ENCODE results near the gene TJP1.

The TJP1 gene

DNA sequence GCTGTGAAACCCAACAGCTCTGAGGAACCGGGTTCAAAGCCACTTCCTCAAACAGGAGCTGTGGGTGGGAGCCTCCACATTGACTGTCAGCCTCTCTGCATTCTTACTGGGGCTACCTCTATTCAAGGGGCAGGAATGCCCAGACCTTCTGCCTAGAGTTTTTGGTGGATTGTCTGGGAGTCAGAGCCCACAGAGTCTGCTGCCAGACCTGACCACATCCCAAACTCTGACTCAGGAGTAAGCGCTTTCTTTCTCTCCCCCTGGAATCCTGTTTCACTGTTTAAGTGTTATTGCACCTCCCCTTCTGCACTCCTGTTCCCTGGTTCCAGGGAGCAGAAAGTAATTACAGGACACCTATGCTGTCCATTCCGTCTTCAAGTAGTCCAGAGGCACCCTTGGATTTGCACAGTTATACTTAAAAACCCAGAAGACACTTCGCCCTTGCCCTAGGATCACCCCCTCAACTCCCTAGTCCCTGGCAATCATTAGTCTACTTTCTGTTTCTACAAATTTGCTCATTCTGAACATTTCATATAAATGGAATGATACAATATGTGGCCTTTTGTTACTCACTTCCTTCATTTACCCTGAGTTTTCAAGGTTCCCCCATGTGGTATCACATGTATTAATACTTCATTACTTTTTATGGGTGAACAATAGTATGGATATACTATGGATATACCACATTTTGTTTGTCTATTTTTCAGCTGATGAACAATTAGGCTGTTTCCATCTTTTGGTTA is 37.9 kb upstream of the TJP1 start:
- no peak for FAIRE-seq
- TF ChIP-seq TAF1 (IDR thresholded peaks at IDR 0.05; ENCODE audit: low read depth, low read length) (no peak), POLR2AphosphoS5 (IDR thresholded peaks at IDR 0.05; ENCODE audit: low read depth, low read length) (no peak), PAX5 (IDR thresholded peaks at IDR 0.05; ENCODE audit: insufficient read depth, low read length, severe bottlenecking) (no peak), POU2F2 (IDR thresholded peaks at IDR 0.05; ENCODE audit: low read depth, low read length) (no peak), POLR2A (IDR thresholded peaks at IDR 0.05; ENCODE audit: low read depth, low read length) (no peak), SPI1 (IDR thresholded peaks at IDR 0.05; ENCODE audit: low read depth, low read length) (no peak)
- no peak for DNase-seq (ENCODE audit: insufficient read length, low spot score)

- TF ChIP-seq POLR2A (IDR thresholded peaks at IDR 0.05; ENCODE audit: low read depth, low read length): no peak
- TF ChIP-seq PAX5 (IDR thresholded peaks at IDR 0.05; ENCODE audit: insufficient read depth, low read length, severe bottlenecking): no peak
- TF ChIP-seq SPI1 (IDR thresholded peaks at IDR 0.05; ENCODE audit: low read depth, low read length): no peak
- no peak for TF ChIP-seq TAF1 (IDR thresholded peaks at IDR 0.05; ENCODE audit: low read depth, low read length)
- TF ChIP-seq POU2F2 (IDR thresholded peaks at IDR 0.05; ENCODE audit: low read depth, low read length): no peak
- TF ChIP-seq POLR2AphosphoS5 (IDR thresholded peaks at IDR 0.05; ENCODE audit: low read depth, low read length): no peak
- no peak for FAIRE-seq
- DNase-seq (ENCODE audit: insufficient read length, low spot score): no peak
Measured at GRCh38 chr15:29859293-29859692, 37.0 kb upstream of the TJP1 start.

DNA sequence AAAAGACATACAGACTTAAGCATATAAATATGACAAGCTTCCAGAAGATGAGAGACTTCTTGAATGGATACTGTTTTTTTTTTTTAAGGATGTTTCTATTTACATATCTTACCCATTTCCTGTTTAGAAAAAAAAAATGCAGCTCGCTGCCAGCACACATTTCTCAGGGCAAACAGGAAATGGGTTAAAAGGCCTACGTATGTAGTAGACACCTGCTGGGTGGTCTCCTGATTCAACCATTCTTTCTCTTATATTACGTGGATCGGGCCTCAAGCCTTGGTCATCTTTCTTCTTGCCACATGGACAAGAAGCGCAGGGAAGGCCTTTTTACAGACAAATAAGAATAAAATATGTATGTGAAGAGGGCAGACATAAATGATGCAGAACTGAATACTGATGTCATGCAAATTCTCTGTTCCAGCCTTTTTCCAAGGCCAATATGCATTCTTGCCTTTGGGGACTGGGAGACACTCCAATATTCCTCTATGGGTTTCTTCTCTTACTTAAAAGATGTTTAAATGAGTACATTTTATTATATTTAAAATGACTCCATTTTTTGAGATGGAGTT is 35.0 kb upstream of the TJP1 start:
- no peak for DNase-seq (ENCODE audit: insufficient read length, low spot score)

DNA sequence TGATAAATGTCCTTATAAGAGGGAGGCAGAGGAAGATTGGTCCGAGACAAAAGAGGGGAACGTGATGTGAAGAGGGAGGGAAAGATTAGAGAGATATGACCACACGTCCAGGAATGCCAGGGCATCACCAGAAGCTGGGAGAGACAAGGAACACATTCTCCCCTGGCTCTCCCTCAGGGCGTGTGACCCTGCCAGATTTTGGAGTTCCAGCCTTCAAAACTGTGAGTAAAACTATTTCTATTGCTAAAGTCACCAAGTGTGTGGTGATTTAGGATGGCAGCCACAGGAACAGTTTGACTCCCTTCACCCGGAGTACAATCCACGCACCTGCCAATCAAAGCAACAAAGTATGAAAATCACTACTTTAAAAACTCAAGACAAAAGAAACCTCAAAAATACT is 32.1 kb upstream of the TJP1 start:
- no peak for DNase-seq (ENCODE audit: insufficient read length, low spot score)
- FAIRE-seq: no peak
- TF ChIP-seq POLR2A (IDR thresholded peaks at IDR 0.05; ENCODE audit: low read depth, low read length) (no peak), SPI1 (IDR thresholded peaks at IDR 0.05; ENCODE audit: low read depth, low read length) (no peak), PAX5 (IDR thresholded peaks at IDR 0.05; ENCODE audit: insufficient read depth, low read length, severe bottlenecking) (no peak), POLR2AphosphoS5 (IDR thresholded peaks at IDR 0.05; ENCODE audit: low read depth, low read length) (no peak), POU2F2 (IDR thresholded peaks at IDR 0.05; ENCODE audit: low read depth, low read length) (no peak), TAF1 (IDR thresholded peaks at IDR 0.05; ENCODE audit: low read depth, low read length) (no peak)

More for the DNA sequence above, 35.0 kb upstream of the TJP1 start:
- TF ChIP-seq POLR2A (IDR thresholded peaks at IDR 0.05; ENCODE audit: low read depth, low read length): no peak
- TF ChIP-seq PAX5 (IDR thresholded peaks at IDR 0.05; ENCODE audit: insufficient read depth, low read length, severe bottlenecking): no peak
- TF ChIP-seq TAF1 (IDR thresholded peaks at IDR 0.05; ENCODE audit: low read depth, low read length): no peak
- no peak for TF ChIP-seq SPI1 (IDR thresholded peaks at IDR 0.05; ENCODE audit: low read depth, low read length)
- TF ChIP-seq POLR2AphosphoS5 (IDR thresholded peaks at IDR 0.05; ENCODE audit: low read depth, low read length): no peak
- TF ChIP-seq POU2F2 (IDR thresholded peaks at IDR 0.05; ENCODE audit: low read depth, low read length): no peak
- no peak for FAIRE-seq

GRCh38 chr15:29853211-29853987 is 31.1 kb upstream of the TJP1 start:
- FAIRE-seq (no peak), DNase-seq (ENCODE audit: insufficient read length, low spot score) (no peak)
- TF ChIP-seq POLR2A (IDR thresholded peaks at IDR 0.05; ENCODE audit: low read depth, low read length) (no peak), TAF1 (IDR thresholded peaks at IDR 0.05; ENCODE audit: low read depth, low read length) (no peak), POU2F2 (IDR thresholded peaks at IDR 0.05; ENCODE audit: low read depth, low read length) (no peak), SPI1 (IDR thresholded peaks at IDR 0.05; ENCODE audit: low read depth, low read length) (no peak), PAX5 (IDR thresholded peaks at IDR 0.05; ENCODE audit: insufficient read depth, low read length, severe bottlenecking) (no peak)

GRCh38 chr15:29852201-29852600 is 29.9 kb upstream of the TJP1 start:
- DNase-seq (ENCODE audit: insufficient read length, low spot score) (no peak), FAIRE-seq (no peak)
- TF ChIP-seq POU2F2 (IDR thresholded peaks at IDR 0.05; ENCODE audit: low read depth, low read length): no peak
- no peak for TF ChIP-seq SPI1 (IDR thresholded peaks at IDR 0.05; ENCODE audit: low read depth, low read length)
- TF ChIP-seq POLR2A (IDR thresholded peaks at IDR 0.05; ENCODE audit: low read depth, low read length): no peak
- TF ChIP-seq POLR2AphosphoS5 (IDR thresholded peaks at IDR 0.05; ENCODE audit: low read depth, low read length): no peak
- no peak for TF ChIP-seq TAF1 (IDR thresholded peaks at IDR 0.05; ENCODE audit: low read depth, low read length)
- no peak for TF ChIP-seq PAX5 (IDR thresholded peaks at IDR 0.05; ENCODE audit: insufficient read depth, low read length, severe bottlenecking)

GRCh38 chr15:29849716-29850115 is 27.4 kb upstream of the TJP1 start:
- DNase-seq (ENCODE audit: insufficient read length, low spot score): no peak
- TF ChIP-seq POLR2A (IDR thresholded peaks at IDR 0.05; ENCODE audit: low read depth, low read length): no peak
- TF ChIP-seq SPI1 (IDR thresholded peaks at IDR 0.05; ENCODE audit: low read depth, low read length): no peak
- no peak for FAIRE-seq

- DNase-seq (ENCODE audit: insufficient read length, low spot score): no peak
- no peak for FAIRE-seq
- TF ChIP-seq SPI1 (IDR thresholded peaks at IDR 0.05; ENCODE audit: low read depth, low read length) (no peak), POLR2AphosphoS5 (IDR thresholded peaks at IDR 0.05; ENCODE audit: low read depth, low read length) (no peak), POLR2A (IDR thresholded peaks at IDR 0.05; ENCODE audit: low read depth, low read length) (no peak)
Measured at GRCh38 chr15:29849218-29849617, 26.9 kb upstream of the TJP1 start.

GRCh38 chr15:29844290-29844903 is 22.1 kb upstream of the TJP1 start:
- DNase-seq (ENCODE audit: insufficient read length, low spot score): no peak
- no peak for FAIRE-seq

More at GRCh38 chr15:29844290-29844903, 22.1 kb upstream of the TJP1 start:
- TF ChIP-seq SPI1 (IDR thresholded peaks at IDR 0.05; ENCODE audit: low read depth, low read length) (no peak), TAF1 (IDR thresholded peaks at IDR 0.05; ENCODE audit: low read depth, low read length) (no peak)
